Mucosa of rectum (tissue), 2 donors: Measurements from ENCODE around the gene HIVEP3.

Experiments used
- H3K27ac ChIP-seq, 2 donors: one replicate each; pipeline ENCODE4 v1.7.0; 2013; ENCODE audit warnings: inconsistent platforms in 2 of 2, low read depth in 2 of 2, low read length in 2 of 2
- H3K27me3 ChIP-seq, 2 donors: one replicate each; pipeline ENCODE4 v1.7.0; 2013; ENCODE audit warnings: low read length in 2 of 2; ENCODE audit not compliant: control insufficient read depth in 2 of 2, insufficient read depth in 2 of 2
- H3K36me3 ChIP-seq, 2 donors: one replicate each; pipeline ENCODE4 v1.7.0; 2013; ENCODE audit warnings: low read length in 2 of 2; ENCODE audit not compliant: control insufficient read depth in 2 of 2, insufficient read depth in 2 of 2
- H3K4me1 ChIP-seq, 2 donors: one replicate each; pipeline ENCODE4 v1.7.0; 2013; ENCODE audit warnings: low read length in 2 of 2, mild to moderate bottlenecking in 1 of 2; ENCODE audit not compliant: control insufficient read depth in 2 of 2, insufficient read depth in 2 of 2
- H3K4me3 ChIP-seq, 2 donors: one replicate each; pipeline ENCODE4 v1.7.0; 2013; ENCODE audit warnings: low read length in 2 of 2
- H3K9ac ChIP-seq, 2 donors: one replicate each; pipeline ENCODE4 v1.7.0; 2013; ENCODE audit warnings: low read length in 2 of 2, low read depth in 1 of 2, mild to moderate bottlenecking in 1 of 2
- H3K9me3 ChIP-seq, 2 donors: one replicate each; pipeline ENCODE4 v1.7.0; 2013; ENCODE audit warnings: low read length in 2 of 2; ENCODE audit not compliant: control insufficient read depth in 2 of 2
- donor health status: healthy.
- donor health status: Normal muscosa, but diverticular disease.

Gene HIVEP3

DNA sequence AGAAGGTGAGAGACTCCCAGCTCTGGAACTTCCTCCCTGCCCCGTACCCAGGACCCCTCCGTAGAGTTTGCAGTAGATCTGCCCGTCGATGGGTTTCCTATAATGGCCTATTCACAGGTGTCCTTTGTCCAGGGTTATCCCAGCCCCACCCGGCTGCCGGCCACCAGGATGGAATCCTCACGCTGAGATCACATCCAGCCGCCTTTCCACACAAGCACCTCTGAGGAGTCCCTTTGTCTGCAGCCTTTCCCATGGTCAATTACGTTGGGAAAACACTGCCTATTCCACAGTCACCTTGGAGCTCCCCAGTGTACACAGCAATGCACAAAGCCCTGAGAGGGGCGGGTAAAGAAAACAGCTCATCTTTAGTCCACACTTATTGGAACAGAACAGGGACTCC, 244.2 kb downstream of the HIVEP3 start:
- no peak overlapping the region for H3K9ac ChIP-seq
- H3K4me1 ChIP-seq: peaks cover 0 to 2% of the 10 kb centered on the region in 2 donors
- H3K27ac ChIP-seq: no peak overlapping the region
- H3K9me3 ChIP-seq: no peaks in the 10 kb centered on the region
- no peaks in the 10 kb centered on the region for H3K36me3 ChIP-seq
- no peaks in the 10 kb centered on the region for H3K27me3 ChIP-seq
- H3K4me3 ChIP-seq: no peak overlapping the region

DNA sequence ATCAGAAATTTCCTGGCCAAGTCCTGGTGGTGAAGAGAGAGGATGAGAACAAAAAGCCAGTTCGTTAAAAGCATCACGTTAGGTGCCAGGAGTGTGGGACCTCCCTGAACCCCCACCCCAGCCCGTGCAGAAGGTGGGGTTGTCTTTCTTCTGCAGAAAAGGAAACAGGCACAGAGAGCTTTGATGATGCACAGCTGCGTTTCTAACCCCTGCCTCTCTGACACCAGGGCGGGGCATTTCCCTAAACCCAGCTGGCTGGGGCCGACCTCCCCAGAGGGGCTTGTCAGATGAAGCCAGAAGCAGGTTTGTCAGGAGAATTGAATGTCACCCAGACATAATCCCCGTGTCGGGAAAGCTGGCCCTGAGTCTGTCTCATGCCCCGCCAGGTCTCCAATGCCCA, 244.9 kb downstream of the HIVEP3 start:
- no peaks in the 10 kb centered on the region for H3K36me3 ChIP-seq
- H3K4me3 ChIP-seq: no peak overlapping the region
- H3K27ac ChIP-seq: no peak overlapping the region
- peaks cover 0 to 2% of the 10 kb centered on the region in 2 donors for H3K4me1 ChIP-seq
- no peaks in the 10 kb centered on the region for H3K9me3 ChIP-seq
- no peaks in the 10 kb centered on the region for H3K27me3 ChIP-seq
- no peak overlapping the region for H3K9ac ChIP-seq

DNA sequence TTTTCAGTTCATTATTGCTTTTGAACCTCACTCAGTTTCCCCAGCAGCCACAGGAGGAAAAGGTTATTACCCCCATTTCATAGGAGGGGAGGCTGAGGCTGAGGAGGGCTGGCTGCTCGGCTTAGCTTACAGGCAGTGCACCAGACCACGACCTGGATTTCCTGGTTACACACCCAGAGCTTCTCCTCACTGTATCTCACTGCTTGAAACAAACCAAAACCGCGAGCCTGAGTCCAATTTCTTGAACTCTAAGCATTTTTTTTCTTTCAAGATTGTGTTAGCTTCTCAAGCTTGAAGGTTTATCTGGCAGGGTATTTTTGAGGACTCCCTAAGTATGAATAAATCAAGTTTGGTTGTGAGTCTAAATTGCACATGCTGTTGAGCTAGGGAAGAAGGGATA, 245.3 kb downstream of the HIVEP3 start:
- Histone ChIP-seq H3K4me1 (peaks cover 0 to under 1% of the 10 kb centered on the region in 2 donors), H3K4me3 (no peak overlapping the region), H3K9ac (no peak overlapping the region), H3K9me3 (no peaks in the 10 kb centered on the region), H3K27ac (no peak overlapping the region), H3K27me3 (no peaks in the 10 kb centered on the region), H3K36me3 (no peaks in the 10 kb centered on the region)

DNA sequence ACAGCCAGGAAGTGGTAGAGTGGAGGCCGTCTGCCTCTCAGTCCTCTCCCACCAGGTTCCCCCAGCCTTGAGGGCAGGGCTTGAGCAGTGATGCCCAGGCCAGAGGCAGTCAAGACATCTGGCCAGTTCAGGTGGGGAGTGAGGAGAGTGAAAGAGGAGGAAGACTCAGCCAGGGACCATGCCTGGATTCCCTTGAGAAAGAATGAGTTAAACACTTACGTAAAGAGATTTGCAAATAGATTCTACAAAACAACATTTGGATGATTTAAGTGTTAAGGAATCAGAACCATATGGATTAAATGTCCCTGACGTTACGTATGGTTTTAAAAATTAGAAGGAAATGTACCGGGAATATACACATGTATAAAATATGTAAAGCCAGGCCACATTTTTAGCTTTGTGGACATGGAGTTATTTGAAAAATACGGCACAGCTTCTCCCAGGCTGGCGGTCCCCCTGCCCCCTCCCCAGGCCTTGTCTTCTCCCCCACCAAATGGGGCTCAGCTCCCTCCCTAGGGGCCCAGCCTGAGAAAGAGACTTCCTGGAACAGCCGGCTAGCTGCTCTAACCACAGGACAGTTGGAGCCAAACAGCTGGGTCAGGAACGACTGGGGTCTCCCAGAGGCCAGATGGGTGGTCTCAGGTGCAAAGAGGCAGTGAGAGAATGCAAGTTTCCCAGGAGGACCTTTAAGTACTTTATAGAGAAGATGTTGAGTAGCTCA, 245.9 kb downstream of the HIVEP3 start:
- H3K27me3 ChIP-seq: no peaks in the 10 kb centered on the region
- no peaks in the 10 kb centered on the region for H3K9me3 ChIP-seq
- H3K4me1 ChIP-seq: no peaks in the 10 kb centered on the region
- H3K36me3 ChIP-seq: no peaks in the 10 kb centered on the region
- peak overlapping the region in 1 of 2 donors; percentile 41 for H3K27ac ChIP-seq
- H3K9ac ChIP-seq: no peak overlapping the region
- no peak overlapping the region for H3K4me3 ChIP-seq

DNA sequence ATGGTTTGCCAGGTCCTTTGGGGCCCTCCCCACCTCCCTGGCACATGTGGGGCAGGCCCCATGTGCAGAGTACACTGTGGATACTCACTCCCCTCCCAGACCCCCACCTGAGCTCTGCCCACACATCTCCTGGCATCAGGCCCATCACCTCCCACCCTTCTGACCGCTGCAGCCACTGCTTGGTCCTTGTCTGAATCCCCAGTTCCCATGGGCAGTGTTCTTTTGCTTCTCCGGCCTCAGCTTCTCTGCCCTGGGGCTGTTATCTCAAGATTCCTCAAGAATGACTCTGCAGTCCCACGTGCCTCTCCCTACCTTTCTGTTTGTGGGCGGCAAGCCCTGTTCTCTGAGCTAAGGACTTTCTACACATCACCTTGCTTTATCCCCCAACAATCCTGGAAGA, 246.5 kb downstream of the HIVEP3 start:
- no peak overlapping the region for H3K27ac ChIP-seq
- no peak overlapping the region for H3K9ac ChIP-seq
- H3K4me3 ChIP-seq: no peak overlapping the region
- H3K36me3 ChIP-seq: no peaks in the 10 kb centered on the region
- H3K9me3 ChIP-seq: no peaks in the 10 kb centered on the region
- H3K27me3 ChIP-seq: no peaks in the 10 kb centered on the region
- peaks cover 0 to under 1% of the 10 kb centered on the region in 2 donors for H3K4me1 ChIP-seq

DNA sequence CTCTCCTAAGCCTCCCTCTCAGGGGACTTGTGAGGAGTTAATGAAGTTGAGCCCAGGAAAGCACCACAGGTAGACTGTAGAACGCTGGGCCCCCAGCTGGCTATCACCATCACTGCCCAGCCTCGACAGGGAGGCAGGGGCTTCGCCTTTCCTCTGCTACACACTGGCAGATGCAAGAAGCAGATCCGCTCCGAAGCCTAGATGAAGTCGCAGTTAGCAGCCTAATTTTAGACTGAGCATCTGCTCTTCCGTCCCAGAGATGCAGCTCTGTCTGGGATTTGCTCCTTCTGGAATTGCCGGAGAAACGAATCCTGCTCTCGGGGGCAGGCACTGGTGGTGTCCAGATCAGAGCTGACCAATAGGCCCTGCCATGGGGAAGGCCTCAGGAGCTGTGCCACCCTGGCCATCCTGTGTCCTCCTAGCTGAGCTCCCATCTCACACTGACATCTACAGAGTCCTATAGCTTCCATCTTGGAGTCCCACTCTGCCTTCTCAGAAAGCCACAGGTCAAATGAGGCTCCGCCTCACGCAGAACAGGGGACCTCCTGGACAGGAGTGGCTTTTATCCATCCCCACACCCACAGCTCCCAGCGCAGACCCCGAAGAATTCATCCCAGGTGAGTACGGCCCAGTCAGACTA, 247.5 kb downstream of the HIVEP3 start:
- Histone ChIP-seq H3K27me3 (no peaks in the 10 kb centered on the region), H3K4me1 (peaks cover 0 to 3% of the 10 kb centered on the region in 2 donors), H3K27ac (no peak overlapping the region), H3K9ac (no peak overlapping the region), H3K4me3 (no peak overlapping the region), H3K9me3 (no peaks in the 10 kb centered on the region), H3K36me3 (no peaks in the 10 kb centered on the region)

DNA sequence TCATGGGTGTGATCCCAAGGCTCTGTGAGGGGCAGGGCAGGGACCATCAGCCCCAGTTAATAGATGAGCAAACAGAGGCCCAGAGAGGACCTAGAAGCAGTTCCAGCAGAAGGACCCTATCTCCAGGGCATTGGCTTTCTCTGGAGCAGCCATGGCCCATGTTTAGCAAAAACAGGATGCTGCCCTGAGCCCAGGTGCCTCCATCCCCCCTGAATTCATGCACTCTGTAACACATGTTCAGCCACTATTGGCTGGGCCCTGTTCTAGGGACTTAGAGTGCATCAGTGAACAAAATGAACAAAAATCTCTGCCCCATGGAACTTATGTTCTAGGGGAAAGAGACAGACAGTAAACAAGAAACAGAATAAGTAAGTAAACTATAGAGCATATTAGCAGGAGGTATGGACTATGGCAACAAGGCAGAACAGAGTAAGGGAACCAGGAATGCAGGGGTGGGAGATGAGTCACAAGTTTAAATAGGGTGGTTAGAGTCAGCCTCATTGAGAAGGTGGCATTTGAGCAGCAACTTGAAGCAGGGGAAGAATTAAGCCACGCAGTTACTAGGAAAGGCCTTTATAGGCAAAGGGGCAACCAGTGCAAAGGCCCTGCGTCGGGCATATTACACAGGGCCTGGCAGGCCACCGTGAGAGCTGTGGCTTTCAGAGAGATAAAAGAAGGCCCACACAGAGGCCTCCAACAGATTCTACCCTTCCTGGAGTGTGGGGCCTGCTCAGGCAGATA, 248.3 kb downstream of the HIVEP3 start:
- Histone ChIP-seq H3K27ac (no peak overlapping the region), H3K9ac (no peak overlapping the region), H3K27me3 (no peaks in the 10 kb centered on the region), H3K9me3 (no peaks in the 10 kb centered on the region), H3K4me3 (no peak overlapping the region), H3K4me1 (peaks cover 0 to 3% of the 10 kb centered on the region in 2 donors), H3K36me3 (no peaks in the 10 kb centered on the region)

DNA sequence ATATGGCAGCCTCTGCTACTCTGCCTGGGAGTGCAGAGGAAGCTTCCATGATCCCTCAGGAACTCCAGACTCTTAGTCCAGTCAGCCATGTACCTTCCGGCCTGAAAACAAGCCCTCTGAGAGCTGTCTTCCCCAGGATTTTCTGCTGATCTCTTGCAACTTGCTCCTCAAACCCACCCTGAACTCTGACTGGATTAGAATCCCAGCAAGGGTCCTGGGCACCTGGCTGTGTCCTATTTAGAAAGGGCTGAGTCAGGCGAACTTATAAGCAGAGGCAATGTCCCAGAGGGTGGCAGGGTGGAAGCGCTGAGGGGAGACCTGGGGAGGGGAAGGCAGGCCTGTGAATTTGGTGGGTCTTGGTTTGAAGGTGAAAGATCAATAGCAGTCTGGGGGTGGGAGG, 249.8 kb downstream of the HIVEP3 start:
- no peaks in the 10 kb centered on the region for H3K36me3 ChIP-seq
- H3K9me3 ChIP-seq: no peaks in the 10 kb centered on the region
- H3K27me3 ChIP-seq: no peaks in the 10 kb centered on the region
- H3K9ac ChIP-seq: no peak overlapping the region
- no peak overlapping the region for H3K4me3 ChIP-seq
- H3K27ac ChIP-seq: no peak overlapping the region
- H3K4me1 ChIP-seq: peaks cover 0 to 3% of the 10 kb centered on the region in 2 donors

DNA sequence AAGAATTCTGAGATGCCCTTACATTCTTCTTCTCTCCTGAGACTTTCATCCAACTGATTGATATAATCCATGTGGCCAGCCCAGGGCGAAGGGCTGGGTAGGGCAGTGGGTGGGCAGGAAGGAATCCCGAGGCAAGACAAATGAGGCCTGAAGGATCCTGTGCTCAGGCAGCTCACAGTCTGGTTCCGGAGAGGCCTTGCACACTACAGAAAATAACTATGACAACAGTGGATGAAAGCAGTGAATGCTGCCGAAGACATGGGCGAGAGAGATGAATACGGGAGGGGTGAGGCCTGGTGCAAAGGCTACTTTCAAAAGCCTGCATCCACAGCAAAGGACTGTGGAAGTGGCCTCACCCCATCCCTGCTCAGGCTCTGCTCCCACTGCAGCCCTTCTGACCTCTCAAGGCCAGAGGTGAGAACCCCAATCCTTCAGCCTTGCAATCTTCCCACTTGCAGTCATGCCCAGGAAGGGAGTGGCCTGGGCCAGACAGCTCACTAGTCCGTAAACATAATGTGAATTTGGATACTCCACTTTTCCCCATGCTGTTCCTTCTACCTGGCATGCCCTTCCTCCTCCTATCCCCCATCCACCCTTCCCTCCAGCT, 250.6 kb downstream of the HIVEP3 start:
- Histone ChIP-seq H3K4me3 (no peak overlapping the region), H3K36me3 (no peaks in the 10 kb centered on the region), H3K27ac (no peak overlapping the region), H3K9me3 (no peaks in the 10 kb centered on the region), H3K4me1 (peaks cover 0 to 3% of the 10 kb centered on the region in 2 donors), H3K9ac (no peak overlapping the region), H3K27me3 (no peaks in the 10 kb centered on the region)
